K562 (cell line): ENCODE measurements around the gene PHTF2. TPM values are rescaled to one million over a fixed set of nuclear protein-coding genes. Genes with fewer than 3 reads are reported as not detected.
A peak's percentile ranks its signal among the peaks of the same experiment; 100 is the strongest.

Experiments
- CBFB ChIP-seq: sonication (generic); formaldehyde crosslinking; IDR thresholded peaks from 2 replicates; pipeline ENCODE4 v1.4.0; 2020; ENCODE audit warnings: mild to moderate bottlenecking, missing genetic modification reagents
- ZNF239 ChIP-seq: fragments of 250-450 bp; sonication (Bioruptor Pico); IDR thresholded peaks from 2 replicates; pipeline ENCODE4 v1.4.0; 2020; ENCODE audit warnings: mild to moderate bottlenecking
- ZNF431 ChIP-seq: sonication (generic); formaldehyde crosslinking; IDR thresholded peaks from 2 replicates; pipeline ENCODE4 v1.8.0; 2022; ENCODE audit warnings: mild to moderate bottlenecking, missing genetic modification reagents
- ZNF551 ChIP-seq: fragments of 250-450 bp; sonication (Bioruptor Pico); IDR thresholded peaks from 2 replicates; pipeline ENCODE4 v1.5.0; 2021; ENCODE audit warnings: mild to moderate bottlenecking, moderate library complexity
- polyA plus RNA-seq, 8 experiments: library from polyadenylated mRNA; depleted of rRNA in 4 of 8; stranded (reverse) in 5 of 8; unstranded in 3 of 8; fragments of >200 nt; fragmentation: Nextera tagmentation in 2 of 8; fragmentation: Illumina TruSeq in 1 of 8; extraction: Ambion mirVana in 2 of 8; extraction: Trizol in 1 of 8; gene quantifications; 2 replicates each; pipeline versions ENCODE4 v1.2.1 to v1.2.3, GENCODE V29; 2011 to 2014; ENCODE audit warnings: inconsistent platforms in 1 of 8, missing spikeins in 1 of 8
- total RNA-seq, 7 experiments: library from RNA; depleted of rRNA in 6 of 7; stranded (reverse); fragments of >200 nt in 6 of 7; fragmentation: Illumina TruSeq in 2 of 7; extraction: Trizol in 2 of 7; gene quantifications; 2 replicates each; pipeline versions ENCODE4 v1.2.1 to v1.2.3, GENCODE V29; 2011 to 2021; ENCODE audit warnings: low replicate concordance in 1 of 7
- TF ChIP-seq, protein P1 (sequence below): fragments of 150-350 bp; IDR thresholded peaks from 2 replicates; pipeline ENCODE4 v1.6.1; 2014; ENCODE audit warnings: low read depth, mild to moderate bottlenecking, low read length, borderline replicate concordance
- TF ChIP-seq, protein P2 (sequence below): sonication (generic); formaldehyde crosslinking; IDR thresholded peaks from 2 replicates; pipeline ENCODE4 v1.8.1; 2023; ENCODE audit warnings: mild to moderate bottlenecking, missing genetic modification reagents
- TF ChIP-seq, protein P3 (sequence below): sonication (generic); formaldehyde crosslinking; IDR thresholded peaks from 2 replicates; pipeline ENCODE4 v1.8.0; 2022; ENCODE audit warnings: mild to moderate bottlenecking, low read depth, missing genetic modification reagents

PHTF2 gene
- total and polyA plus RNA-seq, 9 of the 15 experiments (the other 6 are each of a cell fraction or from before 2014, with no cell fraction given), result 17.9 to 43.6 (median 25.4) TPM

DNA sequence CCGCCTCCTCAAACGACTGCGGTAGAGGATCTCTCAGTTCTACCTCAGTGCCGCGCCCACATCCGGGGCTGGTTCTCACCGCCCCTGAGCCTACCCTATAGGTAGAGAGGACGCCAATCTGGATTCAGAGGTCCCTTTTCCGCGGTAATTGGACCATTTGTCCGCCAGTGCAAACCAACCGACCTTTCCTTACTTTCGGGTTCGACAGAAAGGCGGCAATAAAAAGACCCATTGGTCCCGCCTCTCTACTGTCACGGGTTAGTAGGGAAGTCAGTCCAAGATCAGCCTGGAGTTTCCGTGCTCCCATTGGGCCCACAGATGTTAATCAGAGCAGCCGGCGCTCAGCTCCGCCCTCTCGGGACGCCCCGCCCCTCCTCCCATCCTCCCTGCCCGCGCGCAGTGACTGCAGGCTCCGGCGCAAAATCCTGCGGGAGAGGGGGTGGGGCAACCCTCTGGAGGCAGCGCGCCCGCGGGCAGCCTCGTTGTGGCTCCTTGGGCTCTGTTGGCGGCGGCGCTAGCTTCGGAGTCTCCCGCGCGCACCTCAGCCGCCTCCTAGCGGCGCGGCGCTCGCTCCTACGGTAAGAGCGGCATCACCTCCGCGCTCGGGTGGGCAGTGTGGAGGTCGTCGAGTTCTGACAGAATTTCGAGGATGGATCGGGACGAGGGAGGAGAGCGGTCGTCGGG, at the start of gene PHTF2, which contains the start of gene TMEM60 (continued):
- TF ChIP-seq ZNF431 (CRISPR knock-in tag), result peak; percentile 63
- TF ChIP-seq, protein P1, sequence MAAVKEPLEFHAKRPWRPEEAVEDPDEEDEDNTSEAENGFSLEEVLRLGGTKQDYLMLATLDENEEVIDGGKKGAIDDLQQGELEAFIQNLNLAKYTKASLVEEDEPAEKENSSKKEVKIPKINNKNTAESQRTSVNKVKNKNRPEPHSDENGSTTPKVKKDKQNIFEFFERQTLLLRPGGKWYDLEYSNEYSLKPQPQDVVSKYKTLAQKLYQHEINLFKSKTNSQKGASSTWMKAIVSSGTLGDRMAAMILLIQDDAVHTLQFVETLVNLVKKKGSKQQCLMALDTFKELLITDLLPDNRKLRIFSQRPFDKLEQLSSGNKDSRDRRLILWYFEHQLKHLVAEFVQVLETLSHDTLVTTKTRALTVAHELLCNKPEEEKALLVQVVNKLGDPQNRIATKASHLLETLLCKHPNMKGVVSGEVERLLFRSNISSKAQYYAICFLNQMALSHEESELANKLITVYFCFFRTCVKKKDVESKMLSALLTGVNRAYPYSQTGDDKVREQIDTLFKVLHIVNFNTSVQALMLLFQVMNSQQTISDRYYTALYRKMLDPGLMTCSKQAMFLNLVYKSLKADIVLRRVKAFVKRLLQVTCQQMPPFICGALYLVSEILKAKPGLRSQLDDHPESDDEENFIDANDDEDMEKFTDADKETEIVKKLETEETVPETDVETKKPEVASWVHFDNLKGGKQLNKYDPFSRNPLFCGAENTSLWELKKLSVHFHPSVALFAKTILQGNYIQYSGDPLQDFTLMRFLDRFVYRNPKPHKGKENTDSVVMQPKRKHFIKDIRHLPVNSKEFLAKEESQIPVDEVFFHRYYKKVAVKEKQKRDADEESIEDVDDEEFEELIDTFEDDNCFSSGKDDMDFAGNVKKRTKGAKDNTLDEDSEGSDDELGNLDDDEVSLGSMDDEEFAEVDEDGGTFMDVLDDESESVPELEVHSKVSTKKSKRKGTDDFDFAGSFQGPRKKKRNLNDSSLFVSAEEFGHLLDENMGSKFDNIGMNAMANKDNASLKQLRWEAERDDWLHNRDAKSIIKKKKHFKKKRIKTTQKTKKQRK, result peak; percentile 98
- TF ChIP-seq, protein P2, sequence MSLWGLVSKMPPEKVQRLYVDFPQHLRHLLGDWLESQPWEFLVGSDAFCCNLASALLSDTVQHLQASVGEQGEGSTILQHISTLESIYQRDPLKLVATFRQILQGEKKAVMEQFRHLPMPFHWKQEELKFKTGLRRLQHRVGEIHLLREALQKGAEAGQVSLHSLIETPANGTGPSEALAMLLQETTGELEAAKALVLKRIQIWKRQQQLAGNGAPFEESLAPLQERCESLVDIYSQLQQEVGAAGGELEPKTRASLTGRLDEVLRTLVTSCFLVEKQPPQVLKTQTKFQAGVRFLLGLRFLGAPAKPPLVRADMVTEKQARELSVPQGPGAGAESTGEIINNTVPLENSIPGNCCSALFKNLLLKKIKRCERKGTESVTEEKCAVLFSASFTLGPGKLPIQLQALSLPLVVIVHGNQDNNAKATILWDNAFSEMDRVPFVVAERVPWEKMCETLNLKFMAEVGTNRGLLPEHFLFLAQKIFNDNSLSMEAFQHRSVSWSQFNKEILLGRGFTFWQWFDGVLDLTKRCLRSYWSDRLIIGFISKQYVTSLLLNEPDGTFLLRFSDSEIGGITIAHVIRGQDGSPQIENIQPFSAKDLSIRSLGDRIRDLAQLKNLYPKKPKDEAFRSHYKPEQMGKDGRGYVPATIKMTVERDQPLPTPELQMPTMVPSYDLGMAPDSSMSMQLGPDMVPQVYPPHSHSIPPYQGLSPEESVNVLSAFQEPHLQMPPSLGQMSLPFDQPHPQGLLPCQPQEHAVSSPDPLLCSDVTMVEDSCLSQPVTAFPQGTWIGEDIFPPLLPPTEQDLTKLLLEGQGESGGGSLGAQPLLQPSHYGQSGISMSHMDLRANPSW (CRISPR knock-in tag), result peak; percentile 81
- 0 out of 2 replicates have a peak, but pooled peaks have one; percentile 72 for TF ChIP-seq CBFB (CRISPR knock-in tag)
- no peak for TF ChIP-seq ZNF239
- no peak for TF ChIP-seq ZNF551 (CRISPR knock-in tag)
- TF ChIP-seq, protein P3, sequence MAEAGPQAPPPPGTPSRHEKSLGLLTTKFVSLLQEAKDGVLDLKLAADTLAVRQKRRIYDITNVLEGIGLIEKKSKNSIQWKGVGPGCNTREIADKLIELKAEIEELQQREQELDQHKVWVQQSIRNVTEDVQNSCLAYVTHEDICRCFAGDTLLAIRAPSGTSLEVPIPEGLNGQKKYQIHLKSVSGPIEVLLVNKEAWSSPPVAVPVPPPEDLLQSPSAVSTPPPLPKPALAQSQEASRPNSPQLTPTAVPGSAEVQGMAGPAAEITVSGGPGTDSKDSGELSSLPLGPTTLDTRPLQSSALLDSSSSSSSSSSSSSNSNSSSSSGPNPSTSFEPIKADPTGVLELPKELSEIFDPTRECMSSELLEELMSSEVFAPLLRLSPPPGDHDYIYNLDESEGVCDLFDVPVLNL, result no peak
